Femur (tissue), 1 donor: Measurements from ENCODE around the gene FBXO36.
A peak's percentile ranks its signal among the peaks of the same experiment; 100 is the strongest.

ENCODE experiments used
- DNase-seq: peaks from one replicate; pipeline ENCODE4 v3.0.0-alpha.2; 2017

FBXO36 gene

DNA sequence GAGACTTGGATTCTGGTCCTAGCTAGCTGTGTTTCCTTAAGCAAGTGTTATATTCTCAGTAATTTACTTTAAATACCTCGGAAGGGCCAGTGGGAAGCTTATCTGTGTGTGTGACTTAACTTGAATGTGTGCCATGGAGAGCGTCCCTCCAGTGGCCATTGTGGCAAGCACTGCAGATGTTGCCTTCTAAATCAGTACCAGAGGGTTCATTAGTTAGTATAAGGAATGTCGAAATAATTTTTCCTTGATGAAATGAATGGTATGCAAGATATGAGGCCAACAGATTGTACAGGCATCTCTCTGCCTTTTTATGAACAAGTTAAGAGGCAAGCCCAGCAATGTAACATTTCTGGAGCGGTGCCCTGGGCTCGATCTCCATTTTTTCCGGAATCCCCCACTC is 52.0 kb downstream of the FBXO36 start:
- peak; percentile 27 for DNase-seq

DNA sequence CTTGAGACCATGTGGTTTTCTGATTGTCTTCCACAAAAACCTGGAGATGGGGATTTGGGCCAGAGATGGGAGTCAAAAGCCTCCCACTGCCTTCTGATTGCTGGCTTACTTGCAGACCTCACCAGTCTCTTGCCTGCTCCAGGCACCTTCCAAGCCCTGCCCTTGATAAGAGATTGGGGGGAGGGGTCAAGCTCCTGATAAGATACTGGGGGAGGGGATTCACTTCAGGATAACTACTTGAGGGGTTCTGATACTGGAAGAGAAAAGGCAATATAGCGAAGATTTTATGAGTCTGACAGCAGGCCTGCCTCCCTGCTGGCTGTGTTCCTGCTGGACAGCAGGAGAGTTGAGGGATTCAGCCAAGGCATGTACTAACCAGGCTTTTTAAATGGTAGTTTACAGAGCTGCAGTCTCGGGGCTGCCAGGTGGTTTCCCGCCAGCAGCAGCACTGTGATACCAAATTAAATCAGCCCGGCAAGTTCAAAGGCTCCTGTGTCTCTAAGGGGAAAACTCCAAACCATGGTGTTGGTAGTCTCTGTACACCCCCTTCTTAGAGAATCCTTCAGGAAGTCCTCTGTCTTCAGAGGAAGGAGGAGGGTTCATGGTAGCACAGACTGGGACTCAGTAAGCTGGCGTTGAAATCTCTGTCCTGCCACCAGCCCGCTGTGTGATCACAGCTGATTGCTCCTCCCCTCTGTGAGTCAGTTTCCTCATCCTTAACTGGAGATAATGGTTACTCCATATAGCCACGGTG is 58.3 kb downstream of the FBXO36 start:
- peak; percentile 83 for DNase-seq

DNA sequence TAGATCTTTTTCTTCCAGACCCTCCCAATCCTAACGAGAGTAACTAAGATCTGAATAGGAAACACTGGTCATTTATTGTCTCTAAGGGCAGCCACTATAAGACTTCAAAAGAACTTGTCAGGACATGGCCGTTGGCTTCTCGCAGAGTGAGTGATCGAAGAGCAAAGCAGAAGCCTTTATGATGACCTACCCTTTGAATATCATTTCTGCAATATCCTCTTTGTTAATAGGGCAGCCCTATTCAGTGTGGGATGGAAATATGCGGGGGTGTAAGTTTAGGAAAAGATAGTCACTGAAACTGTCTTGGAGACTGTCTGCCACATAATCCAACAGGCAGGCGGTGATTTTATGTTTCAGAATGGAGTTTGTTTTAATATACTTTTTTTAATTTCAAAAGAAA is 70.9 kb downstream of the FBXO36 start:
- no peak for DNase-seq

DNA sequence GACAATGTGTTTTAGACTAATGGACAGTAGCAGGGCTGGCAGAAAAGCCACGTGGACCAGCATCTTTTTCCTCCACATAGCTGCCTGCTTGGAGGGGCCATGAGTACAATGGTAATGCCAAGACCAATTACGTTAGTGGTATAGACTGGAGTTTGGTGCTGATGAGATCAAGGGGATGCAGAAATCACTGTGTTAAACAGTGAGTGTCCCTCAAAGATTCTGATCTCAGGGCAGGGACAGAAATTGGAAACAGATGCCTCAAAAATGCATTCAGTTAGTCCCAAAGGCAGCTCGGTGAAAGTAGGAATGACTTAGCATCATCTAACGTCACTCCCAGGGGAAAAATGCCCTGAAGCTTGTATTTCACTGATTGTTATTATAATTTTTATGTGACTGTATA is 74.0 kb downstream of the FBXO36 start:
- no peak for DNase-seq

- no peak for DNase-seq
These were observed 75.3 kb downstream of the FBXO36 start for GRCh38 chr2:229997565-229997964.

DNA sequence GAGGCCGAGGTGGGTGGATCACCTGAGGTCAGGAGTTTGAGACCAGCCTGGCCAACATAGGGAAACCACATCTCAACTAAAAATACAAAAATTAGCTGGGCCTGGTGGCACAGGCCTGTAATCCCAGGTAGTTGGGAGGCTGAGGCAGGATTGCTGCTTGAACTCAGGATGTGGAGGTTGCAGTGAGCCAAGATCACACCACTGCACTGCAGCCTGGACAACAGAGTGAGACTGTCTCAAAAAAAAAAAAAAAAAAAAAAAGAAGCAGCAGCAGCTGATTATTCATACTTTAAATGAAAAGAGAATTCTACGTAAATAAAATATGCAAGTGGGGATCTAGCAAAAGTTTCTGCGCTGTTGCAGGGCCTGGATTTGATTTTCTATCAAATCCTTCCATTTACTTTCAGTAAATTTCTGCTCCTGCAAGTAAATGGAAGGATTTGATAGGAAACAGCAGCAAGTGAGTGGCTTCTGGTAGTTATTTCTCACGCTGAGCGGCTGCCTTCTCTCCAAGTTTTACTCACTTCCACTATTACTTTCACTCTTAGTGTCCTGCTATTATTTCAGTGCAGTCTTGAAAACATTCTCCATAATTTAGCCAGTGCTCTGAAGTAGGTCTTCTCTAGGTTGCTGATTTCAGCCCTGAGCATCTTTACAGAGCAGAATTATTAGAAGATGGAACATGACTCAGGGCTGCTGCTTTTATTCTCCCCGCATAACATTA is 78.0 kb downstream of the FBXO36 start:
- DNase-seq = no peak

DNA sequence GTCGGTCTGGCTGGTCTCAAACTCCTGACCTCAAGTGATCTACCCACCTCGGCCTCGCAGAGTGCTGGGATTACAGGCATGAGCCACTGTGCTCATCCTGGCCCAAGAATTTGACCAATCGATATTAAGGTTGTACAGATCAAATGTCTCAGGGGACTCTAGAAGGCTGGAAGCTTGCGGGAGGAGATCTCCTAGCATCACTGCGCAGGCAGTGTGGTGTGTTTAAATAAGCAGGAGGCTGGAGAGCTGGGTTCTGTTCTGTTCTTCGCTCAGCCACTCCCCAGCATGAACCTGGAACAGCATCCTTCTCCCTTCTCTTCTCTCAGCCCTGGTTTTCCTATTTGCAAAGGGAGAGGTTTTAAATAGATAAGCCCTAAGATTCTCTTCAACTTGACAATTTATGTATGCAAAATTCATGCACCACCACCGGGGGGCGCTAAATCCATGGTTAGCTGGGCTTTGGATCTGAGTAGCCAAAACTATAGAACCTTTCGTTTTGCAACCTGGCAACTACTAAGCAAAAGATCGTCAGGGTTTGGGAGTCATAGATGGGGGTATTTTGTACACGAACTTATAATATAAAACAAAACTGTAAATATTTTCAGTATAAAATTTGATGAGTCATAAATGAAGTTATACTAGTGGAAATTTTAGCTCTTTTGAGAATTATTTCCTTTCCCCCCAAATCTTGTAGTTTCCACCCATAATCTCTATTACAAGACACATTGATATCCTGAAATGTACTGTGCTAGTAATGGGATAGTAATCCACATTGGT is 85.8 kb downstream of the FBXO36 start:
- DNase-seq = peak; percentile 76

GRCh38 chr2:230008708-230009066 is 86.4 kb downstream of the FBXO36 start:
- no peak for DNase-seq

DNA sequence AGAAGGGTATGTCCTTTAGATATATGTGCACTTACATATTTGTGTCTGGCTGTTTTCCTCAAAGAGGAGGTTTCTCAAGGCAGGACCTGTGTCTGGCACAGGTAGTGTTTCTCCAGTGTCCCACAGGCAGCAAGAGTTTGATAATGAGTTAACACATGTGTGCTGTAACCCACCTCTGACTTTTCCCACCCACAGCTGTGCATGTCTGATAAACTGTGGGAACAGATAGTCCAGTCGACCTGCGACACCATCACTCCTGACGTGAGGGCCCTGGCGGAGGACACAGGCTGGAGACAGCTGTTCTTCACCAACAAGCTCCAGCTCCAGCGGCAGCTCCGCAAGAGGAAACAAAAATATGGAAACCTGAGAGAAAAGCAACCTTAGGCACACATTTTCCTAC is 88.2 kb downstream of the FBXO36 start:
- no peak for DNase-seq

DNA sequence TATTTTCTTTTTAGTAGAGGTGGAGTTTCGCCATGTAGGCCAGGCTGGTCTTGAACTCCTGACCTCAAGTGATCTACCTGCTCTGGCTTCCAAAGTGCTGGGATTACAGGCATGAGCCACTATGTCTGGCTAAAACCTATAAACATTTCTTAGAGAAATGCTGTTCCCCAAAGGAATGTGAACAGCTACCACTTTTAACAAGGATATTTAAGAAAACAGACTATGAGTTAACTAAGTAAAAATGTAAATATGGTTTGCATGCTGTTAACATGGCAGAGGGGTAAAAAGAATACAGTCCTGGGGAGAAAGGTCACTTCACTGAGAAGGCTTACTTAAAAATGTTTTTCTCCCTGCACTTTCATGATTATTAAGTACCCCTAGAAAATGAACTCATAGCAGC is 89.3 kb downstream of the FBXO36 start:
- DNase-seq = no peak

DNA sequence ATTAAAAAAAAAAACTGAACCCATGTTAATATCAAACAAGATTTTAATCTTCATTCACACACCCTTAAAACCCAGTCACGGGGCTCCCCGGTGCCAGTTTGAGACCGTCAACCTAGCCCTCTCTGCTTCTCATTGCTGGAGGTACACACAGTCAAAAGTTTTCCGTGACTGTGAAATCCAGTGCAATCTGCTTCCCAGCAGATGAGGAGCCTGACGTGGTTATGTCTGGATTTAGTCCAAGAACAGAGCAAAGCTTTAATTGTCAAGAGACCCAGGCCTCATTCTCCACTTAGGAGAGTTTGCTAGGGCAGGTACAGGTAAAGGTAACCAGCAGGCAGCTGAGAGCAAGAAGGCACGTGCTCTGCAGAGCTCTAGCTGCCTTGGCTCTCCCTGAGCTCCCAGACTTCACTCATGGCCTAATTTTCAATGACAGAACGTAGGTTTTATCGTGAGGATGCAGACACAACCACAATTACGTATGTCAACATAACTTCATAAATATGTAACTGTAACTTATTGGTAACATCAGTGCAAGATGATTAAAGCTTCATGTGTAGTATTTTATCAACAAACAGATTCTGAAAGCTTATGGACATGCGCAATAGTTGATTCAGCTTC is 90.1 kb downstream of the FBXO36 start:
- DNase-seq = no peak

- DNase-seq = no peak
These were observed 94.5 kb downstream of the FBXO36 start for GRCh38 chr2:230016844-230017243.

DNA sequence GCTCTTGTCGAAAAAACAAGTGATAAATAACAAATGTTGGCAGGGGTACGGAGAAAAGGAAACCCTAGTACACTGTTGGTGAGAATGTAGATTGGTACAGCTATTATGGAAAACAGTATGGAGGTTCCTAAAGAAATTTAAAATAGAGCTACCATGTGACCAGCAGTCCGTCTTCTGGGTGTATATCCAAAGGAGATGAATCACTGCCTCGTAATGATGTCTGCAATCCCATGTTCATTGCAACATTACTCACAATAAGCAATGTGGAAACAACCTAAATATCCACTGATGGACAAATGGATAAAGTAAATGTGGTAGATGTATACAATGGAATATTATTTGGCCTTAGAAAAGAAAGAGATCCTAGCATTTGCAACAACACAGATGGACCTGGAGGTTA is 95.8 kb downstream of the FBXO36 start:
- no peak for DNase-seq

DNA sequence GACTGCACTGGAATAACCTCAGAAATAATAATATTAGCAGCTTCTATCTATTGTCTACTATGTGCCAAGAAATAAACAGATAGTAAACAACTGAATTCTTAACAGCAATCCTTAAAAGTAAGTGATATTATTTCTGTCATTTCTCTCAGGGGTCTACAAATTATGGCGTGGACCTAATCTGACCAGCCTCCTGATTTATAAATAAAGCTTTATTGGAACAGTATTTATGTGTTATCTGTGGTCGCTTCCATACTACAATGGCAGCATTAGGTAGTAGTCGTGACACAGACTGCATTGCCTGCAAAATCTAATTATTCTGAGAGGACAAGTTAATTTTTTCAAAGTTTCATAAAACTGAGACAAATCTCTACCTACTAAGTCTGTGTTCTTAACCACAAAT is 97.4 kb downstream of the FBXO36 start:
- no peak for DNase-seq

GRCh38 chr2:230023313-230023712 is 101.0 kb downstream of the FBXO36 start:
- DNase-seq = no peak

GRCh38 chr2:230042195-230042594 is 119.9 kb downstream of the FBXO36 start:
- DNase-seq = no peak

DNA sequence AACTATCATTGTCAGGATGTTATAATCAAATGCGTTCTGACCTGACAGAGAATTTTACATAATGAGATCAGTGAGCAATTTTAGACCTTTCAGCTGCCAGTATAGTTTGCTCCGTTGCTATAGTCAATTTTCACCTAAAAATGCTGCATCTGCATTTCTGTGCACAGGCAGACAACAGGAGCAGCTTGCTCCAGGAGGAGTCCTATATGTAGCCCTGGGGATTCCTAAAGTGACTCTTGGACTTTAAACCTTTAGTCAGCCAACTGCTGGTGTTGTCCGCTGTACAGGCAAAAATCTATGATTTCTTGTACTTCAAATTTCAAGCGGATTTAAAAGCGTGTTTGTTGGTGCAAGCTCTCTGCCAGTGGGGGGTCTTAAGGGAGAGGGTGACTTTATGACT is 120.7 kb downstream of the FBXO36 start:
- DNase-seq = no peak

DNA sequence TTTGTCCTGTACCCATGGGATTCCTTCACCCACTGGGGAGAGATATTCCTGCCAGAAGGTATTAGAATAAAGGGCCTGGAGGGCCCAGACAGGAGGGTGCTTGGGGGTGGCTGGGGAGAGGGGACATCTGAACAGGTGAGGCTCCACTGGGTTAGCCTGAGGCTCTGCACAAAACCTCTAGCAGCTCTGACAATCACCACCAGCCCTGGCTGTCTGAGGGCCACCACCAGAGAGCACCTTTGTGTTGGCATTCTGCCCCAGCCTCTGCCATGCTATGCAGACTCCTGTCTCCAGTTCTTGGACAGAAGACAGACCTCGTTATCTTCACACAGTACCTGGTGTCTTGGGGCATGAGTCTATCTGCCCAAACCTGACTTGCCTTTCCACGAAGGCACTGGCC is 121.2 kb downstream of the FBXO36 start:
- no peak for DNase-seq

DNA sequence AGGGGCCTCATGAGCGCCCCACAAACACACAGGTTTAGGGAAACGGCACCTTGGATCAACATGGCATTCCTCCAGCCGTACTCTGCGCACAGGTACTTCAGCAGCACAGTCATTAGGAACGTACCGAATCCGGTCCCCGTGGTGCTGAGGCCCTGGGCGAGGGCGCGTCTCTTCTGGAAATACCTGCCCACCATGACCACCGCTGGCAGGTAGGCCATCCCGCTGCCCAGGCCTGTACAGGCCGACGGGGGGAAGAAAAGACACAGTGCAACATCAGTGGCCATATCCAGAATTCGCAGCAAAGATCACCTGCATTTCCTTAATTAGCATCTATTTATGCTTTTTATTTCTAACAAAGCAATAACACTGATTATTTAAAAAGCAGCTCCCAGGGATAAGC is 124.2 kb downstream of the FBXO36 start:
- no peak for DNase-seq

- no peak for DNase-seq
These were observed 125.8 kb downstream of the FBXO36 start for GRCh38 chr2:230048010-230048671.

DNA sequence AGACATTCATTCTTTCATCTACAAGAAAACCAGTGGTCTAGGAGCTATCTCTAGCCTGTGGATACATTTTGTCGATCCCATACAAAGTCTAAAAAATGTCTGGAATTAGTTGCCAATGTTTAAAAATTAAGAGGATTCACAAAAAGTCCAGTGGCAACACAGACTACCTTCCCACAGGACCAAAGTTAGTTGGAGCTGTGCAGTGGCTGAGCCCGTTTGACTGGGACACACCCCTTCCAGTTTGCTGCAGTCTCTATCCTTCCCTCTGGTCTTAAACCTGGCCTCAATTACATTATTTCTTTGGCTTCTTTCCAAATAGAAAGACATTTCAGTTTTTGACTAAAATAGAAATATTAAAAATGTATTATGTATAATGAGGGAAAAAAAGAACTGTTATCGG is 127.8 kb downstream of the FBXO36 start:
- DNase-seq = no peak

- no peak for DNase-seq
These were observed 130.0 kb downstream of the FBXO36 start for GRCh38 chr2:230052299-230052698.
